Bronchial epithelial cell (primary cell): ENCODE results near the gene SNTG2. TPM values are rescaled to one million over a fixed set of nuclear protein-coding genes. Genes with fewer than 3 reads are reported as not detected.

Experiments
- DNase-seq: peaks from one replicate; pipeline ENCODE4 v3.0.0-alpha.2; 2010; ENCODE audit warnings: low read depth
- FAIRE-seq: peaks from 2 replicates; lab custom pipeline; 2011; peaks lifted over from hg19 to GRCh38; lab: Jason Lieb, UNC
- H3K27me3 ChIP-seq: 2 replicates; pipeline ENCODE4 v1.5.1; 2011; ENCODE audit warnings: low read length; ENCODE audit not compliant: control insufficient read depth, insufficient read depth
- H3K36me3 ChIP-seq: 2 replicates; pipeline ENCODE4 v1.5.1; 2011; ENCODE audit warnings: low read length; ENCODE audit not compliant: control insufficient read depth, insufficient read depth
- H3K4me3 ChIP-seq: 2 replicates; pipeline ENCODE4 v1.5.1; 2011; ENCODE audit warnings: mild to moderate bottlenecking, low read depth, low read length, control low read depth
- CTCF ChIP-seq: IDR thresholded peaks from 2 replicates; pipeline ENCODE4 v1.5.1; 2011; ENCODE audit warnings: mild to moderate bottlenecking, moderate library complexity, low read length, control low read depth, inconsistent platforms; ENCODE audit not compliant: insufficient read depth, severe bottlenecking
- total RNA-seq: library from RNA; depleted of rRNA; stranded (reverse); fragments of >200 nt; gene quantifications from 2 replicates; pipeline ENCODE4 v1.2.1, GENCODE V29; 2014

The SNTG2 gene
- total RNA-seq, 1 donor from 2014 or later, result not detected

- no peak for DNase-seq
- H3K36me3 ChIP-seq, result no peaks in the 10 kb centered on the region
- no peak overlapping the region for H3K4me3 ChIP-seq
- no peak for FAIRE-seq
- TF ChIP-seq CTCF, result no peak
- no peaks in the 10 kb centered on the region for H3K27me3 ChIP-seq
Measured at GRCh38 chr2:1187189-1187588, 236.5 kb downstream of the SNTG2 start.

- Histone ChIP-seq H3K27me3 (no peaks in the 10 kb centered on the region), H3K4me3 (no peak overlapping the region), H3K36me3 (no peaks in the 10 kb centered on the region)
- TF ChIP-seq CTCF, result no peak
- FAIRE-seq (no peak), DNase-seq (no peak)
Measured at GRCh38 chr2:1192121-1192520, 241.5 kb downstream of the SNTG2 start.

- DNase-seq, result no peak
- no peak overlapping the region for H3K4me3 ChIP-seq
- no peaks in the 10 kb centered on the region for H3K36me3 ChIP-seq
- H3K27me3 ChIP-seq, result no peaks in the 10 kb centered on the region
- no peak for TF ChIP-seq CTCF
- FAIRE-seq, result no peak
Measured at GRCh38 chr2:1193801-1194200, 243.2 kb downstream of the SNTG2 start.

GRCh38 chr2:1203772-1204171 lies 253.1 kb downstream of the SNTG2 start:
- FAIRE-seq (no peak), DNase-seq (no peak)
- no peak overlapping the region for H3K4me3 ChIP-seq
- H3K27me3 ChIP-seq, result no peaks in the 10 kb centered on the region
- H3K36me3 ChIP-seq, result no peaks in the 10 kb centered on the region
- no peak for TF ChIP-seq CTCF

- TF ChIP-seq CTCF, result no peak
- FAIRE-seq, result no peak
- no peak for DNase-seq
- Histone ChIP-seq H3K36me3 (no peaks in the 10 kb centered on the region), H3K27me3 (no peaks in the 10 kb centered on the region), H3K4me3 (no peak overlapping the region)
Measured at GRCh38 chr2:1205853-1206252, 255.2 kb downstream of the SNTG2 start.

- no peak for TF ChIP-seq CTCF
- FAIRE-seq, result no peak
- no peak overlapping the region for H3K4me3 ChIP-seq
- no peaks in the 10 kb centered on the region for H3K36me3 ChIP-seq
- DNase-seq, result no peak
- no peaks in the 10 kb centered on the region for H3K27me3 ChIP-seq
Measured at GRCh38 chr2:1207962-1208510, 257.4 kb downstream of the SNTG2 start.
